IMR-90 (cell line): Measurements from ENCODE around the gene DIAPH1. TPM values are rescaled to one million over a fixed set of nuclear protein-coding genes. Genes with fewer than 3 reads are reported as not detected.

ENCODE experiments used
- ATAC-seq: fragments of 200-7000 bp; cut with Tn5 transposase; 2 replicates; pipeline ENCODE4 v1.9.1; 2020; ENCODE audit warnings: low read depth, mild to moderate bottlenecking, moderate library complexity
- BruUV-seq: library from RNA; stranded (reverse); fragments of 400-500 nt; replicated peaks from 2 replicates; lab custom pipeline; 2021; lab: Mats Ljungman, UMichigan
- CTCF ChIA-PET: fragments of 300-600 bp; formaldehyde crosslinking; extraction: SDS; loops from one replicate; lab custom pipeline; 2021; ENCODE audit warnings: antibody characterized with exemption; lab: Yijun Ruan, JAX
- POLR2A ChIA-PET: fragments of 300-600 bp; sonication (Branson Sonifier 250); formaldehyde crosslinking; loops from one replicate; lab custom pipeline; 2022; ENCODE audit warnings: antibody characterized with exemption; ENCODE audit not compliant: unreplicated experiment; lab: Charles Lee
- DNase-seq: peaks from one replicate; pipeline ENCODE4 v3.0.0; 2013
- H2AFZ ChIP-seq: replicated peaks from 2 replicates; pipeline ENCODE3; 2013; ENCODE audit warnings: low read length, mild to moderate bottlenecking; ENCODE audit not compliant: poor library complexity
- H2AK5ac ChIP-seq: 2 replicates; pipeline ENCODE4 v1.6.1; 2013; ENCODE audit warnings: low read depth, low read length, inconsistent platforms
- H2AK9ac ChIP-seq: replicated peaks from 2 replicates; pipeline ENCODE3; 2013; ENCODE audit warnings: mild to moderate bottlenecking, low read depth, low read length, moderate library complexity; ENCODE audit not compliant: poor library complexity
- H2BK120ac ChIP-seq: 2 replicates; pipeline ENCODE4 v1.6.1; 2013; ENCODE audit warnings: low read depth, low read length, inconsistent platforms
- H2BK15ac ChIP-seq: 3 replicates; pipeline ENCODE4 v1.6.1; 2013; ENCODE audit warnings: low read depth, low read length, inconsistent platforms
- H2BK20ac ChIP-seq: 2 replicates; pipeline ENCODE4 v1.6.1; 2013; ENCODE audit warnings: low read depth, mild to moderate bottlenecking, inconsistent platforms, low read length, moderate library complexity
- H2BK5ac ChIP-seq: 2 replicates; pipeline ENCODE4 v1.6.1; 2013; ENCODE audit warnings: mild to moderate bottlenecking, low read depth, low read length, inconsistent platforms; ENCODE audit not compliant: poor library complexity, severe bottlenecking
- H3K14ac ChIP-seq: replicated peaks from 2 replicates; pipeline ENCODE4 v1.6.1; 2013; ENCODE audit warnings: low read depth, low read length, inconsistent platforms
- H3K18ac ChIP-seq: 2 replicates; pipeline ENCODE4 v1.6.1; 2013; ENCODE audit warnings: low read depth, low read length, control low read depth
- H3K23ac ChIP-seq: 2 replicates; pipeline ENCODE4 v1.6.1; 2013; ENCODE audit warnings: low read depth, low read length, inconsistent platforms
- H3K27ac ChIP-seq: 2 replicates; pipeline ENCODE4 v1.5.1; 2013; ENCODE audit warnings: mild to moderate bottlenecking, control low read depth, low read length; ENCODE audit not compliant: insufficient read depth
- H3K27me3 ChIP-seq: 2 replicates; pipeline ENCODE4 v1.6.1; 2013; ENCODE audit warnings: low read length; ENCODE audit not compliant: control insufficient read depth, insufficient read depth
- H3K36me3 ChIP-seq: 2 replicates; pipeline ENCODE4 v1.6.1; 2013; ENCODE audit warnings: low read length, mixed read lengths; ENCODE audit not compliant: control insufficient read depth, insufficient read depth
- H3K4ac ChIP-seq: 2 replicates; pipeline ENCODE4 v1.6.1; 2013; ENCODE audit warnings: low read depth, low read length, inconsistent platforms
- H3K4me1 ChIP-seq: 2 replicates; pipeline ENCODE4 v1.6.1; 2013; ENCODE audit warnings: low read length, mixed read lengths; ENCODE audit not compliant: control insufficient read depth, insufficient read depth
- H3K4me2 ChIP-seq: 2 replicates; pipeline ENCODE4 v1.6.1; 2013; ENCODE audit warnings: low read depth, mild to moderate bottlenecking, control low read depth, low read length, moderate library complexity
- H3K4me3 ChIP-seq: 2 replicates; pipeline ENCODE4 v1.5.1; 2013; ENCODE audit warnings: low read depth, mild to moderate bottlenecking, control low read depth, low read length, moderate library complexity; ENCODE audit not compliant: insufficient read depth
- H3K56ac ChIP-seq: 2 replicates; pipeline ENCODE4 v1.6.1; 2013; ENCODE audit warnings: low read length, inconsistent platforms; ENCODE audit not compliant: insufficient read depth; ENCODE audit errors: extremely low read depth
- H3K79me1 ChIP-seq, 2 experiments: 2 replicates each; pipeline ENCODE4 v1.6.1; 2013; ENCODE audit warnings: low read length in 2 of 2, inconsistent platforms in 1 of 2, low read depth in 1 of 2
- H3K9ac ChIP-seq: 2 replicates; pipeline ENCODE4 v1.6.1; 2013; ENCODE audit warnings: low read depth, low read length, control low read depth
- H3K9me1 ChIP-seq: 2 replicates; pipeline ENCODE4 v1.6.1; 2013; ENCODE audit warnings: low read length, inconsistent platforms; ENCODE audit not compliant: insufficient read depth
- H3K9me3 ChIP-seq: 2 replicates; pipeline ENCODE4 v1.6.1; 2013; ENCODE audit warnings: low read length; ENCODE audit not compliant: control insufficient read depth, insufficient read depth
- H4K20me1 ChIP-seq: 2 replicates; pipeline ENCODE4 v1.6.1; 2013; ENCODE audit warnings: low read length, inconsistent platforms; ENCODE audit not compliant: insufficient read depth
- H4K5ac ChIP-seq: 2 replicates; pipeline ENCODE4 v1.6.1; 2013; ENCODE audit warnings: mild to moderate bottlenecking, low read depth, low read length, control low read depth
- H4K8ac ChIP-seq, 2 experiments: 2 replicates each; pipeline ENCODE4 v1.6.1; 2013; ENCODE audit warnings: low read depth in 2 of 2, low read length in 2 of 2, control low read depth in 1 of 2, inconsistent platforms in 1 of 2
- H4K91ac ChIP-seq: 2 replicates; pipeline ENCODE4 v1.6.1; 2013; ENCODE audit warnings: low read depth, low read length, inconsistent platforms; ENCODE audit not compliant: insufficient read depth
- BHLHE40 ChIP-seq: fragments of 150-350 bp; IDR thresholded peaks from 2 replicates; pipeline ENCODE4 v1.6.1; 2016; ENCODE audit warnings: mild to moderate bottlenecking, low read depth, low read length
- CEBPB ChIP-seq: IDR thresholded peaks from 2 replicates; pipeline ENCODE4 v1.6.1; 2012; ENCODE audit warnings: low read depth, low read length, improper control_type of control experiment
- CHD1 ChIP-seq: IDR thresholded peaks from 2 replicates; pipeline ENCODE4 v1.6.1; 2012; ENCODE audit warnings: low read depth, low read length, improper control_type of control experiment
- CTCF ChIP-seq: conservative IDR thresholded peaks from 2 replicates; pipeline ENCODE4 v1.5.1; 2012; ENCODE audit warnings: mild to moderate bottlenecking, low read depth, low read length, improper control_type of control experiment
- ELK1 ChIP-seq: fragments of 150-350 bp; IDR thresholded peaks from 2 replicates; pipeline ENCODE4 v1.6.1; 2016; ENCODE audit warnings: low read depth, mild to moderate bottlenecking, low read length, moderate library complexity, borderline replicate concordance
- MAFK ChIP-seq: IDR thresholded peaks from 2 replicates; pipeline ENCODE4 v1.6.1; 2012; ENCODE audit warnings: low read depth, low read length, improper control_type of control experiment
- MXI1 ChIP-seq: IDR thresholded peaks from 2 replicates; pipeline ENCODE4 v1.6.1; 2012; ENCODE audit warnings: low read depth, mild to moderate bottlenecking, low read length, moderate library complexity, borderline replicate concordance
- NFE2L2 ChIP-seq: fragments of 150-350 bp; IDR thresholded peaks from 2 replicates; pipeline ENCODE4 v1.6.1; 2016; ENCODE audit warnings: low read depth, mild to moderate bottlenecking, low read length
- POLR2A ChIP-seq: IDR thresholded peaks from 2 replicates; pipeline ENCODE4 v1.6.1; 2012; ENCODE audit warnings: mild to moderate bottlenecking, low read depth, low read length
- RAD21 ChIP-seq: IDR thresholded peaks from 2 replicates; pipeline ENCODE4 v1.6.1; 2012; ENCODE audit warnings: low read length, improper control_type of control experiment
- RCOR1 ChIP-seq: IDR thresholded peaks from 2 replicates; pipeline ENCODE4 v1.6.1; 2012; ENCODE audit warnings: mild to moderate bottlenecking, low read length, improper control_type of control experiment; ENCODE audit not compliant: insufficient replicate concordance
- RFX5 ChIP-seq: IDR thresholded peaks from 2 replicates; pipeline ENCODE4 v1.8.0; 2012; ENCODE audit warnings: low read depth, mild to moderate bottlenecking, low read length, moderate library complexity
- WGBS, 2 experiments: methylation state at CpG; one replicate each; pipeline versions ENCODE4 v1.1.5 to v1.1.7; 2013; ENCODE audit warnings: missing lambda C conversion rate in 2 of 2; ENCODE audit not compliant: insufficient read length in 1 of 2; ENCODE audit errors: extremely low coverage in 2 of 2; 5-methylcytosine and 5-hydroxymethylcytosine counted together
- dilution Hi-C: fragments of 300-500 bp; cut with HindIII; formaldehyde crosslinking; loops from one replicate; pipeline ENCODE4 v1.14.3; 2018; ENCODE audit warnings: low sequenced_read_pairs; ENCODE audit not compliant: unreplicated experiment
- in situ Hi-C: fragments of 300-500 bp; cut with MboI; formaldehyde crosslinking; loops from 3 replicates; pipeline ENCODE4 v1.14.3; 2019; ENCODE audit warnings: low sequenced_read_pairs, inconsistent platforms, mixed read lengths
- intact Hi-C: fragments of 100-400 bp; cut with micrococcal nuclease; formaldehyde crosslinking; loops from 2 replicates; pipeline ENCODE4 v1.10.0; 2022
- polyA plus RNA-seq, 3 experiments: library from polyadenylated mRNA; depleted of rRNA; stranded (reverse); fragments of >200 nt; gene quantifications; 2 replicates each; pipeline ENCODE4 v1.2.3, GENCODE V29; 2012; ENCODE audit warnings: low replicate concordance in 1 of 3
- total RNA-seq: library from RNA; depleted of rRNA; stranded (reverse); fragments of >200 nt; gene quantifications from 2 replicates; pipeline ENCODE4 v1.2.3, GENCODE V29; 2012

DIAPH1 gene
- total and polyA plus RNA-seq, 2 of the 4 experiments (the other 2 are of a cell fraction), result 12.0 to 37.4 TPM

- CTCF ChIA-PET, result no interaction called here
- no TSS peak for BruUV-seq
These were observed 28.4 kb upstream of the DIAPH1 start for GRCh38 chr5:141647242-141647641.

More at GRCh38 chr5:141647242-141647641, 28.4 kb upstream of the DIAPH1 start:
- Histone ChIP-seq H3K18ac (no peak overlapping the region), H3K36me3 (peaks cover 43% of the 10 kb centered on the region), H2BK5ac (no peak overlapping the region), H3K56ac (no peak overlapping the region), H3K27ac (no peak overlapping the region), H2BK20ac (no peak overlapping the region), H3K79me1 (peaks cover 10 to 17% of the 10 kb centered on the region in 2 experiments), H3K9ac (no peak overlapping the region), H3K4me3 (no peak overlapping the region), H3K9me3 (no peaks in the 10 kb centered on the region), H4K20me1 (peaks cover 3% of the 10 kb centered on the region; the same call in 1 of the 2 replicates), H3K14ac (no peak overlapping the region), H2BK120ac (no peak overlapping the region), H2AK5ac (no peak overlapping the region), H3K23ac (no peak overlapping the region), H4K8ac (no peak overlapping the region), H2BK15ac (no peak overlapping the region), H2AK9ac (no peak overlapping the region), H4K91ac (no peak overlapping the region), H3K4me1 (peaks cover 5% of the 10 kb centered on the region; the same call in 1 of the 2 replicates), H2AFZ (no peak overlapping the region), H4K5ac (no peak overlapping the region), H3K4me2 (no peak overlapping the region), H3K27me3 (no peaks in the 10 kb centered on the region), H3K9me1 (no peaks in the 10 kb centered on the region; the same call in 1 of the 2 replicates), H3K4ac (no peak overlapping the region)
- intact Hi-C loops, result no loop called here
- ATAC-seq, result no peak
- POLR2A ChIA-PET, result no interaction called here
- DNase-seq, result no peak
- TF ChIP-seq NFE2L2 (no peak), MXI1 (no peak), POLR2A (no peak), RCOR1 (no peak), MAFK (no peak), CHD1 (no peak), ELK1 (no peak), CEBPB (no peak), RFX5 (no peak), RAD21 (no peak), CTCF (no peak), BHLHE40 (no peak)
- dilution Hi-C loops, result no loop called here
- no CpG with 5 or more reads among the region's 5 CpGs for WGBS, 2 experiments
- in situ Hi-C loops, result no loop called here
